GM12878 (cell line): ENCODE results near the gene ZNF486. TPM values are rescaled to one million over a fixed set of nuclear protein-coding genes. Genes with fewer than 3 reads are reported as not detected.

Source experiments
- ATAC-seq: fragments of 200-7000 bp; cut with Tn5 transposase; 3 replicates; pipeline ENCODE4 v1.9.1; 2020; ENCODE audit warnings: mild to moderate bottlenecking, moderate library complexity
- BruUV-seq: library from RNA; stranded (reverse); fragments of 400-500 nt; replicated peaks from 2 replicates; lab custom pipeline; 2021; lab: Mats Ljungman, UMichigan
- CTCF ChIA-PET: fragments of 300-600 bp; sonication (Branson Sonifier 250); formaldehyde crosslinking; extraction: SDS; loops from one replicate; lab custom pipeline; 2021; ENCODE audit warnings: inconsistent platforms; lab: Yijun Ruan, JAX
- POLR2A ChIA-PET: fragments of 350-600 bp; formaldehyde crosslinking; extraction: SDS; loops from one replicate; lab custom pipeline; 2021; ENCODE audit warnings: inconsistent platforms; lab: Charles Lee
- RAD21 ChIA-PET: fragments of 300-600 bp; sonication (Branson Sonifier 250); formaldehyde crosslinking; loops from one replicate; lab custom pipeline; 2023; ENCODE audit warnings: antibody characterized with exemption; ENCODE audit not compliant: unreplicated experiment; lab: Charles Lee
- SMC1A ChIA-PET: fragments of 300-600 bp; sonication (Branson Sonifier 250); formaldehyde crosslinking; loops from one replicate; lab custom pipeline; 2023; ENCODE audit not compliant: unreplicated experiment, uncharacterized antibody; lab: Charles Lee
- DNase-seq: peaks from one replicate; pipeline ENCODE4 v3.0.0-alpha.2; 2011; ENCODE audit warnings: low read depth, low spot score
- FAIRE-seq: peaks from 3 replicates; lab custom pipeline; 2011; peaks lifted over from hg19 to GRCh38; lab: Jason Lieb, UNC
- H2AFZ ChIP-seq: 2 replicates; pipeline ENCODE4 v1.6.0; 2011; ENCODE audit warnings: low read depth, low read length, control low read depth; ENCODE audit not compliant: control insufficient read depth
- H3K27ac ChIP-seq: 2 replicates; pipeline ENCODE4 v1.5.1; 2011; ENCODE audit warnings: control low read depth; ENCODE audit not compliant: control insufficient read depth, insufficient read depth
- H3K27me3 ChIP-seq, 2 experiments: replicated peaks in 1 of 2; 2 replicates each; pipeline versions ENCODE4 v1.6.0 to v1.6.1; 2011; ENCODE audit warnings: low read length in 1 of 2; ENCODE audit not compliant: control insufficient read depth in 2 of 2, insufficient read depth in 2 of 2
- H3K36me3 ChIP-seq, 2 experiments: 2 replicates each; pipeline ENCODE4 v1.5.1; 2011; ENCODE audit warnings: low read length in 1 of 2; ENCODE audit not compliant: control insufficient read depth in 2 of 2, insufficient read depth in 2 of 2
- H3K4me1 ChIP-seq: 2 replicates; pipeline ENCODE4 v1.6.1; 2011; ENCODE audit warnings: mild to moderate bottlenecking, low read length, moderate library complexity, mixed read lengths; ENCODE audit not compliant: control insufficient read depth, insufficient read depth
- H3K4me2 ChIP-seq: 2 replicates; pipeline ENCODE4 v1.6.0; 2011; ENCODE audit warnings: control low read depth; ENCODE audit not compliant: control insufficient read depth, insufficient read depth
- H3K4me3 ChIP-seq: fragments of 200-600 bp; sonication (generic); 2 replicates; pipeline ENCODE4 v1.5.1; 2016
- H3K79me2 ChIP-seq: 2 replicates; pipeline ENCODE4 v1.6.0; 2011; ENCODE audit warnings: low read length; ENCODE audit not compliant: control insufficient read depth, insufficient read depth
- H3K9ac ChIP-seq: 2 replicates; pipeline ENCODE4 v1.8.0; 2011; ENCODE audit warnings: low read length, control low read depth, mixed read lengths; ENCODE audit not compliant: control insufficient read depth, insufficient read depth
- H3K9me3 ChIP-seq: replicated peaks from 3 replicates; pipeline ENCODE4 v1.5.1; 2011; ENCODE audit warnings: mild to moderate bottlenecking, low read length; ENCODE audit not compliant: control insufficient read depth, insufficient read depth
- H4K20me1 ChIP-seq: 2 replicates; pipeline ENCODE4 v1.6.0; 2011; ENCODE audit not compliant: control insufficient read depth, insufficient read depth
- BHLHE40 ChIP-seq, 2 experiments: fragments of 450-650 bp in 1 of 2; IDR thresholded peaks; 2 replicates each; pipeline ENCODE4 v1.6.1; 2011 to 2017; ENCODE audit warnings: low read depth in 2 of 2, borderline replicate concordance in 1 of 2, improper control_type of control experiment in 1 of 2, low read length in 1 of 2, mild to moderate bottlenecking in 1 of 2
- CBFB ChIP-seq: IDR thresholded peaks from 2 replicates; pipeline ENCODE4 v1.6.1; 2016; ENCODE audit warnings: antibody characterized with exemption, low read depth
- CBX5 ChIP-seq: sonication (generic); IDR thresholded peaks from 2 replicates; pipeline ENCODE4 v1.6.1; 2016; ENCODE audit warnings: low read depth, moderate library complexity, mild to moderate bottlenecking, inconsistent platforms
- CHD1 ChIP-seq: IDR thresholded peaks from 2 replicates; pipeline ENCODE4 v1.6.1; 2012; ENCODE audit warnings: low read depth, low read length, improper control_type of control experiment
- E2F4 ChIP-seq: IDR thresholded peaks from 2 replicates; pipeline ENCODE4 v1.6.1; 2012; ENCODE audit warnings: low read depth, low read length, improper control_type of control experiment
- MEF2B ChIP-seq: fragments of 450-650 bp; IDR thresholded peaks from 2 replicates; pipeline ENCODE4 v1.6.1; 2018; ENCODE audit warnings: mild to moderate bottlenecking, moderate library complexity; ENCODE audit not compliant: partially characterized antibody, poor library complexity, severe bottlenecking
- NFIC ChIP-seq: IDR thresholded peaks from 2 replicates; pipeline ENCODE4 v1.6.1; 2012; ENCODE audit warnings: low read depth, mild to moderate bottlenecking, inconsistent platforms, low read length, moderate library complexity
- NFXL1 ChIP-seq: fragments of 450-650 bp; IDR thresholded peaks from 2 replicates; pipeline ENCODE4 v1.6.1; 2017; ENCODE audit warnings: antibody characterized with exemption, mild to moderate bottlenecking, borderline replicate concordance
- NFYB ChIP-seq: IDR thresholded peaks from 2 replicates; pipeline ENCODE4 v1.6.1; 2011; ENCODE audit warnings: low read depth, mild to moderate bottlenecking, low read length, improper control_type of control experiment, moderate library complexity; ENCODE audit not compliant: insufficient read depth
- NR2C2 ChIP-seq: IDR thresholded peaks from 2 replicates; pipeline ENCODE4 v1.6.1; 2011; ENCODE audit warnings: borderline replicate concordance, low read depth; ENCODE audit not compliant: control insufficient read depth, insufficient read length
- RCOR1 ChIP-seq: conservative IDR thresholded peaks from 2 replicates; pipeline ENCODE4 v1.6.1; 2012; ENCODE audit warnings: low read depth, low read length, improper control_type of control experiment
- RELB ChIP-seq: fragments of 450-650 bp; IDR thresholded peaks from 2 replicates; pipeline ENCODE4 v1.6.1; 2017; ENCODE audit warnings: low read depth, mild to moderate bottlenecking, moderate library complexity
- RUNX3 ChIP-seq: IDR thresholded peaks from 2 replicates; pipeline ENCODE4 v1.6.1; 2012; ENCODE audit warnings: low read length, inconsistent platforms
- ZNF24 ChIP-seq: fragments of 450-650 bp; IDR thresholded peaks from 2 replicates; pipeline ENCODE4 v1.6.1; 2017; ENCODE audit warnings: antibody characterized with exemption, mild to moderate bottlenecking
- WGBS: methylation state at CpG from one replicate; pipeline ENCODE4 v1.1.6; 2016; ENCODE audit warnings: low lambda C conversion rate; ENCODE audit not compliant: insufficient replicate concordance, insufficient coverage; ENCODE audit errors: missing lambda C conversion rate; 5-methylcytosine and 5-hydroxymethylcytosine counted together
- in situ Hi-C: fragments of 300-500 bp; cut with MboI; formaldehyde crosslinking; loops from 9 replicates; pipeline ENCODE4 v1.14.3; 2018; ENCODE audit warnings: mixed read lengths
- intact Hi-C: fragments of 100-400 bp; cut with micrococcal nuclease; formaldehyde crosslinking; loops from one replicate; pipeline ENCODE4 v1.14.2; 2022; ENCODE audit not compliant: unreplicated experiment
- polyA plus RNA-seq, 11 experiments: library from polyadenylated mRNA; depleted of rRNA in 4 of 11; unstranded in 6 of 11; stranded (reverse) in 5 of 11; fragments of >200 nt; fragmentation: Nextera tagmentation in 4 of 11; fragmentation: Illumina TruSeq in 1 of 11; extraction: Ambion mirVana in 4 of 11; extraction: Trizol in 1 of 11; gene quantifications; 1 replicate in 1 of 11; 2 replicates in 10 of 11; pipeline versions ENCODE4 v1.2.1 to v1.2.3, GENCODE V29; 2011 to 2016; ENCODE audit warnings: inconsistent platforms in 2 of 11, missing spikeins in 2 of 11, low read depth in 1 of 11
- total RNA-seq, 4 experiments: library from RNA; depleted of rRNA in 3 of 4; stranded (reverse); fragments of >200 nt in 3 of 4; fragmentation: Illumina TruSeq in 1 of 4; extraction: Trizol in 1 of 4; gene quantifications; 2 replicates each; pipeline versions ENCODE4 v1.2.1 to v1.2.3, GENCODE V29; 2013 to 2021
- TF ChIP-seq, protein P1 (sequence below): fragments of 450-650 bp; IDR thresholded peaks from 2 replicates; pipeline ENCODE4 v1.6.1; 2018; ENCODE audit warnings: borderline replicate concordance, mild to moderate bottlenecking; ENCODE audit not compliant: partially characterized antibody
- TF ChIP-seq, protein P2 (sequence below): IDR thresholded peaks from 2 replicates; pipeline ENCODE4 v1.6.1; 2011; ENCODE audit warnings: low read depth, low read length, improper control_type of control experiment, borderline replicate concordance

ZNF486 gene
- total and polyA plus RNA-seq, 10 of the 15 experiments (the other 5 are each of a cell fraction or from before 2014, with no cell fraction given), result 0.02 to 1.0 (median 0.09) TPM; not detected in 1

DNA sequence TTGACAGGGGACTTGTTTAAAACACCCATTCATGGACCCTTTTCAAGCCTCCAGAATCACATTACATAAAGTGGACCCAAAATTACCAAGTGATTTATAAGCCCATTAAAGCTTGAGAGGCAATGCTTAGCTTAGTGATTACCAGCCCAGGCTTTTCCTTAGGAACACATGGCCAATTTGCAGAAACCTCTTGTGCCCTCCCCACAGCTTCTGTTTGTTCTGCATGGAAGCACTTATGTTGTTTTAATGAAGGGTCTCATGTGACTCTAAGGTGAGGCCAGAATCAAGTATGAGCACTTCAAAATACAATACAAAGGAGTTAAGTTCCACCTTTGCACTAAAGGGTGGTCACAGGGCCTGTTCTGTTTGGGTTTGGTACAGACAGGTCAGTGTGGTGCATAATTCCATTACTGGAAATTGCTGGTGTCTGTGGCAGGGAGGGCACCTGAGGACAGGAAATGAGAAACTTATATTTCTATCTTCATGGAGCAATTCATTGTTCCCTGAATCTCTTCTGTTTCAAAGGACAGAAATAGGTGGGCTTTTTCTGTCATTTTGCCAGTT, 15.3 kb downstream of the ZNF486 start (continued):
- TF ChIP-seq NFXL1 (no peak), MEF2B (no peak), CBFB (no peak)
- TF ChIP-seq, protein P1, sequence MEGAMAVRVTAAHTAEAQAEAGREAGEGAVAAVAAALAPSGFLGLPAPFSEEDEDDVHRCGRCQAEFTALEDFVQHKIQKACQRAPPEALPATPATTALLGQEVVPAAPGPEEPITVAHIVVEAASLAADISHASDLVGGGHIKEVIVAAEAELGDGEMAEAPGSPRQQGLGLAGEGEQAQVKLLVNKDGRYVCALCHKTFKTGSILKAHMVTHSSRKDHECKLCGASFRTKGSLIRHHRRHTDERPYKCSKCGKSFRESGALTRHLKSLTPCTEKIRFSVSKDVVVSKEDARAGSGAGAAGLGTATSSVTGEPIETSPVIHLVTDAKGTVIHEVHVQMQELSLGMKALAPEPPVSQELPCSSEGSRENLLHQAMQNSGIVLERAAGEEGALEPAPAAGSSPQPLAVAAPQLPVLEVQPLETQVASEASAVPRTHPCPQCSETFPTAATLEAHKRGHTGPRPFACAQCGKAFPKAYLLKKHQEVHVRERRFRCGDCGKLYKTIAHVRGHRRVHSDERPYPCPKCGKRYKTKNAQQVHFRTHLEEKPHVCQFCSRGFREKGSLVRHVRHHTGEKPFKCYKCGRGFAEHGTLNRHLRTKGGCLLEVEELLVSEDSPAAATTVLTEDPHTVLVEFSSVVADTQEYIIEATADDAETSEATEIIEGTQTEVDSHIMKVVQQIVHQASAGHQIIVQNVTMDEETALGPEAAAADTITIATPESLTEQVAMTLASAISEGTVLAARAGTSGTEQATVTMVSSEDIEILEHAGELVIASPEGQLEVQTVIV, result no peak

- intact Hi-C loops, result no loop called here
- H3K4me3 ChIP-seq, result no peak overlapping the region
- ATAC-seq (no peak), DNase-seq (no peak), FAIRE-seq (no peak)
- no peaks in the 10 kb centered on the region for H4K20me1 ChIP-seq
- H3K9ac ChIP-seq, result no peak overlapping the region
- H3K27ac ChIP-seq, result no peak overlapping the region
- H3K4me2 ChIP-seq, result no peak overlapping the region
- H3K4me1 ChIP-seq, result no peaks in the 10 kb centered on the region
- ChIA-PET CTCF (no interaction called here), RAD21 (no interaction called here), SMC1A (no interaction called here), POLR2A (no interaction called here)
- H3K27me3 ChIP-seq, result no peaks in the 10 kb centered on the region
- H2AFZ ChIP-seq, result no peak overlapping the region
- no peaks in the 10 kb centered on the region for H3K9me3 ChIP-seq
- H3K36me3 ChIP-seq, result no peaks in the 10 kb centered on the region
- no TSS peak for BruUV-seq
- WGBS, result 95% methylated on average over 4 of the region's 4 CpGs
- in situ Hi-C loops, result no loop called here
- H3K79me2 ChIP-seq, result no peaks in the 10 kb centered on the region
- no peak for TF ChIP-seq RELB
- TF ChIP-seq ZNF24, result no peak
- no peak for TF ChIP-seq NR2C2
- TF ChIP-seq E2F4, result no peak
- TF ChIP-seq RCOR1, result no peak
- TF ChIP-seq, protein P2, sequence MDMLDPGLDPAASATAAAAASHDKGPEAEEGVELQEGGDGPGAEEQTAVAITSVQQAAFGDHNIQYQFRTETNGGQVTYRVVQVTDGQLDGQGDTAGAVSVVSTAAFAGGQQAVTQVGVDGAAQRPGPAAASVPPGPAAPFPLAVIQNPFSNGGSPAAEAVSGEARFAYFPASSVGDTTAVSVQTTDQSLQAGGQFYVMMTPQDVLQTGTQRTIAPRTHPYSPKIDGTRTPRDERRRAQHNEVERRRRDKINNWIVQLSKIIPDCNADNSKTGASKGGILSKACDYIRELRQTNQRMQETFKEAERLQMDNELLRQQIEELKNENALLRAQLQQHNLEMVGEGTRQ, result no peak
- no peak for TF ChIP-seq RUNX3
- no peak for TF ChIP-seq NFIC
- no peak for TF ChIP-seq CBX5
- no peak for TF ChIP-seq BHLHE40 (IDR thresholded peaks at IDR 0.05; ENCODE audit: borderline replicate concordance in 1 of 2, low read depth in 2 of 2, low read length in 1 of 2)
- TF ChIP-seq CHD1, result no peak
- no peak for TF ChIP-seq NFYB
These were observed 19.2 kb downstream of the ZNF486 start for GRCh38 chr19:20186174-20186573.
